HG02870 (cell line): ENCODE data around the gene ACVR1.

Experiments
- ATAC-seq: cut with Tn5 transposase; IDR thresholded peaks from one replicate; pipeline ENCODE4 v1.9.1; 2021; ENCODE audit warnings: mild to moderate bottlenecking, moderate library complexity; ENCODE audit not compliant: unreplicated experiment

ACVR1 gene

DNA sequence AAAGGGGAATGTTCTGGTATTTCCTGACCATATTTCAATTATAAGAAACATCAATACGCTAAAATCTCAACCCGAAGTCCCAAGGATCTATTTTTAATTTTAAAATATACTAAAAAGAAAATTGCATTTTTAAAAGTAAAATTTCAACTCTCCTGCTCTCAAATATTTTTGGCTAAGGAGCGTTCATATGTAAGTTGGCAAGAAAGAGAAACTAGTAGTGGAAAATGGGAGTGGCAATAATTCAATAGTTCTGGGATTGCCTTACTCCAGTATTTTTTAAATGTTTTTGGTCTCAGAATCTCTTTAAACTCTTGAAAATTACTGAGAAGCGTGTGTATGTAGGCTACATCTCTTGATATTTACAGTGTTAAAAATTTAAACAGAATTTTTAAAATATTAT is 72.7 kb downstream of the ACVR1 start:
- ATAC-seq, result no peak

DNA sequence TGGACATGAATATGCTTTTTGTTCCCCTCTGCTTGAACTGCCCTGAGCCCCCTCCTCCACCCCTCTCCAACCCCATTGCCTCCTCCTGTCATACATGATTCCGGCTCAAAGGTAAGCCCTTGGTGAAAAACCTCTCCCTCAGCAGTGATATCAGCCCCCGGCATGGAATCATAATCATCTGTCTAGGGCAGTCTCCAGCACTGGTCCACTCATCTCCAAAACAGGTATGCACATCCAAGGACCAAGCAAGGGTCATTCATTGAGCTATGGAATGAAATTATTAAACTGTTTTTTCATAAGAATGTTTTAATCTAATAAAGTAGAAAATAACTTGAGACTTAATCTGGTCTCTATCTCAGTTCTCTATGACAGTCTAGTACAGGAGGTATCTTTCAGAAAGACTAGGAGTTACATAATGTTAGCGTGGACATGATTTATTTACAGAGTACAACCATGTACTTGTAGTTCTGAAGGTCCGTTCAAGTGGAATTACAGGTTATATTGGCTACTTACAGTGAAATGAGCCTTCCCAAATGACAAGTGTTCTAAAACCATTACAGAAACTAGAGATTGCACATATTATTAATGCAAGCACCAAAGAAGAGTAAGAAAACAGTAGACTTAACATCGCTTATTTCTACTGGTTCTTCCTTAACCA is 75.2 kb downstream of the ACVR1 start:
- no peak for ATAC-seq

DNA sequence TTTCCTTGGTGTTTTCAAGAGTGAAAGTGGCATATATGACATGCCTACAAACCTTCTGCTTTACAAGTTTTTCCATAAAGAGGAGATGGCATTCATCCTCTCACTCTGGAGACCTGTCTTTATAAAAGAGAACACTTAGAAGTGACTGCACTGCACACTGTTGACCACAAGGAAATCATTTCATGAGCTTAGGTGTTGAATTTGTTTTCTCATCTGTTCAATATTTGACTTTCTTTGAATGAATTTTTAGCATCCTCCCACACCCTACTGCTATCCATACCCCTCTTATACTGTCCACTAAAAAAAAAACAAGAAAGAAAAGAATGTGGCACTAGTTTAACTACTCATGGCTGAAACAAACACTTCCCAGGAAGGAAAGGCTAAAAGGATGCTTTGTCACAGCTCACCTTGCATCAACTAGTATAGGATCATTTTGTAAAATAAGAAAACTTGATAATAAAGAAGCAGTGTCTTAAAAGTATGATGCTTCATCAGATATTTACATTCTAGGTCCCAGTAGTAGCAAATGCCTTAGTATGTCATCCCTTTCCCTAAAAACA is 83.0 kb downstream of the ACVR1 start:
- no peak for ATAC-seq

DNA sequence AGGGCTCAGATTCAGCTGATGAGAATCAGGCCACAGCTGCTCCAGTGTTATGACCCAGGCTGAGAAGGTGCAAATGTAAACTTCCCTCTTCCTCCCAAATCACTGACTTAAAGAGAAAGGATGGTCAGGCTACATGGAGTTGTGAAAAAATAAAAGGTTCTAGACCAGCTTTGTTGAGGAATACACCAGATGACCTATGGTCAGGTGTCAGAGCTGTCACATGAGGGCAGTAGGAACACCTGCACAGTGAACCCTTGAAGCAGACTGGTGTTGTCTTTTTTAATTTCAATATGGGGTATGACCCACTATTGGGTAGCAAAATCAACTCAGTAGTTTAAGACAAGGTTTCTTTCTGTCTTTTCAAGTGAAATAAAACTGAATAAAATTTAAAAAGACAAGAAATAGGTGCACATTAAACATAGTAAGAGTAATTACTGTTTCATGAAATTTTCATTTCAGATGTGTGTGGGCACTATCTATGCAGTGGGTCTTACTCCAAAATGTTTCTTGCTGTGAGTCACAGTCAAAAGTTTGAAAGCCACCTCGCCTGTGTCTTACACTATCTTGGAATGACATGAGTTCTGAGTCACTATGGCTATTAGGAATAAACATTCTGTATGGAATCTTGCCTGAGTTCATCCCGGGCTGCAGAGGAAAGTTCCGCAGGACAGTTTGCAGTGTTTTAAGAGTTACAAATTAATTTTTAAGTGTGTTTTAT is 83.6 kb downstream of the ACVR1 start:
- ATAC-seq, result no peak

DNA sequence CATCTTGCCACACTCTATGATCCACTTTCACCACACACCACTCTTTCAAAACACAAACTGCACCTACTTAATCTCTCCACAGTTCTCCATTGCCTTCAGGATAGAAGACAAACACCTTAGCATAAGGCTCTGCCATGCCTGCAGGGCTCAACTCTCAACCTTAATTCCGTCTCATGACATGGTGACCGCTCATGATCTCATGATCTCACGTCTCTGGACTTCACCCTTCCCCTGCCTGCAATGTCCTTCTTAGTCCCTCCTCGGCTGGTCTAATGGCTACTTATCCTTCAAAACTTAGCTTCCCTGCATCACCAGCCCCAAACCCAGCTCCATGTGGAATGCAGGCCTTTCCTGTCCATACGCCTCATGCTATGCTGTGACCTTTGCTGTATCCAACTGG is 85.3 kb downstream of the ACVR1 start:
- no peak for ATAC-seq

DNA sequence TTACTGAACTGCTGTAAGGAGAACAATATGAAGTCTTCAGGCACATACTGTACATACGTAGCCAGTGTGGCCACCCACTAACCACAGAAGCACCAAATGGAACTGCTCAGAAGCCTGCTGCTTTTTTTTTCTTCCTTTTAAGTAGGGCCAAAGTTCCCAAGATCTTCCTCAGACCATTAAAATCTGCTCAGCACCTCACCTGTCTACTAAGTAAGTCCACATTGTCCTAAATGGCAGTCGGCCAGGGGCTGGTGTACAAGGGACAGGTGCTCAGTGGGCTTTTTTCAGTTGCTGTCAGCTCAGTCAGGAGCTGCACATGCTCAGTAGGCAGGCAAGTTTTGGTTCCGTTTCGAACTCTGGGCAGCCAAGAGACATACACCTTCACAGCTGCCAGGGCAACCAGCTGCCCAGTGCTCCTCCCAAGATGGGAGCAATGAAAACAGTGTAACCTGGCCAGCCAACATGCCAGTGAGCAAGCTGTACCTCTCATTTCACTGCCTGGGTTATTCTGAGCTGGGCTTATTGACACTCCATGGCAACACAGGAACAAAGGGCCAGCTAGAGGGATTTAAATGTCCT is 86.1 kb downstream of the ACVR1 start:
- no peak for ATAC-seq

DNA sequence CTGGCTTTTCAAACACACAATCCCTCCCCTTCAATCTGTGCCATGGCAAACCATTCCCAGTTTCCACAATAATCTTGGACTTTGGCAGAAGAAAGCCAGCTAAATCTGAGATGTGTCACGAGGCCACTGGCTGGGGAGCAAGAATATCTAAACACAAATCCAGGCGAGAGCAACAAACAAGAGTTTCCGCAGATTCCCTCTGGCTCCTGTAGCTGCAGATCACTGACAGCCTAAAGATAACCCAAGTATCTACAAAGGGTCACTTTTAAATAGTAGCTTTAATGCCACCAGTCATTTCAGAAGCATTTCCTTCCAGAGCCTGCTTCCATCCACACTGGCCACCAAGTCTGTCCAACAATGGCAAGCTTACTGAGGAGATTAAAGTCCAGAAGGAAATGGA is 86.9 kb downstream of the ACVR1 start:
- ATAC-seq, result no peak

DNA sequence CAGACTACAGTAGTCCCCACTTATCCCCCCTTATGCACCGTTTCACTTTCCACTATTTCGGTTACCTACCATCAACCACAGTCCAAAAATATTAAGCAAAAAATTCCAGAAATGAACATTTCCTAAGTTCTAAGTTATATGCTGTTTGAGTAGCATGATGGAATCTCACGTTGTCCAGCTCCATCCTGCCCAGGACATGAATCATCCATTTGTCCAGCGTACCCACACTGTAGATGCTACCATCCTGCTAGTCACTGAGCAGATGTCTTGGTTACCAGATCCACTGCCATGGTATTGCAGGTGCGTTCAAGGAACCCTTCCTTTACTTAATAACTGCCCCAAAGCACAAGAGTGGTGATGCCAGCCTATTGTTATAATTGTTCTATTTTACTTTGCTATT is 87.9 kb downstream of the ACVR1 start:
- no peak for ATAC-seq

DNA sequence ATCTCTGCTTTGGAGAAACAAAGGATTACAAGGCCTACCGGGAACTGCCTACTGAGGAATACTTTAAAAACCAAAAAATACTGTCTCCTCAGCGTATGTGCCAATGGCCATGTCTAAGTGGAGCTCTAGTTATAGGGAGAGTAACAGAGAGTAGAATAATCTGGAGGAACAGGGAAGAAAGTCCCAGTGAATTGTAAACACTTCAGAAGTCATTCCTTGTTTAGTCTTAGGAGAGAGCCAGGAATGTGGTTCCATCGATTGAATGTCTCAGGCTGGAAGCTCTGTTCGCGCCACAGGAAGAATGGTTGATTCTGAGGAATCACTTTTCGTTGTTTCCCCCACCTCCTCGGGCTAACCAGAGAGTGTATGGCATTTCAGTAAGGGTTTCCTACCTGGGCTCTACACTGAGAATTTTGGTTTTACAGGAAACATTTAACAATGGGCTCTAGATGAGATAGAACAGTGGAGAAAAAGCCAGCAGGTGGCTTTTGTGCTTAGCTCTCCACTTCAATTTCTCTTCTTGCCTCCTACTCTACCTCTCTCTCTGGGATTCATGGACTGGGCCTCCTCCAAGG is 88.7 kb downstream of the ACVR1 start:
- no peak for ATAC-seq

DNA sequence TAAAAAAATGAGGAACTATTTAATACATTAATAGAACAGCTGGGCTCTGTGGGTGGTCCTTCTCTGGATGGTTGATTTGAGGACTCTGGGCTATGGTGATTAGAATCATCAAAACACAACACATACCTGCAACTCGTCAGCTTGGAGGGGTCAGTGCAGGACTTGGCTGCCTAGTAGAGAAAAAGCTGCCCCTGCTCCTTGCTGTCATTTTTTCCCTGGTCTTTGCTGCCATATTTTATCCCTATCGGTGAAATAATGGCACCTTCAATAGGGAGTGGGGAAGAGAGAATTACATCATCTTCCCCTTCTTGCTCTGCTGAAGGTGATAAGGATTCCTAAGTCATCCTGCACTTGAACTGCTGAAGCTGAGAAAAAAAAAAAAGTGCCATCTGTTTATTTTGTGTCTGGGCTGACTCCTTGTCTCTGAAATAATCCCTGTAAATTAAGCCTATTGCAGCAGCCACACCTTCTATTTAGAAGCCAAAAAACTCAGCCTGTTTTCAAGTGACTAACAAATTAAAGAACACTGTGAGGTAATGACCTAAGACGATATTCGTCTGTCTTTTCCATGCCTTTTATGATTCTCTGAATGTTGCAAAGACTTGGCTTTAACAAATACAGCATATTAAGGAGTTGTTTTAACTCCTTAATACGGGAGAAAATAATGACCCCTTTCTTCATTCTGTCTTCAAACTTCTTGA is 89.3 kb downstream of the ACVR1 start:
- ATAC-seq, result no peak

DNA sequence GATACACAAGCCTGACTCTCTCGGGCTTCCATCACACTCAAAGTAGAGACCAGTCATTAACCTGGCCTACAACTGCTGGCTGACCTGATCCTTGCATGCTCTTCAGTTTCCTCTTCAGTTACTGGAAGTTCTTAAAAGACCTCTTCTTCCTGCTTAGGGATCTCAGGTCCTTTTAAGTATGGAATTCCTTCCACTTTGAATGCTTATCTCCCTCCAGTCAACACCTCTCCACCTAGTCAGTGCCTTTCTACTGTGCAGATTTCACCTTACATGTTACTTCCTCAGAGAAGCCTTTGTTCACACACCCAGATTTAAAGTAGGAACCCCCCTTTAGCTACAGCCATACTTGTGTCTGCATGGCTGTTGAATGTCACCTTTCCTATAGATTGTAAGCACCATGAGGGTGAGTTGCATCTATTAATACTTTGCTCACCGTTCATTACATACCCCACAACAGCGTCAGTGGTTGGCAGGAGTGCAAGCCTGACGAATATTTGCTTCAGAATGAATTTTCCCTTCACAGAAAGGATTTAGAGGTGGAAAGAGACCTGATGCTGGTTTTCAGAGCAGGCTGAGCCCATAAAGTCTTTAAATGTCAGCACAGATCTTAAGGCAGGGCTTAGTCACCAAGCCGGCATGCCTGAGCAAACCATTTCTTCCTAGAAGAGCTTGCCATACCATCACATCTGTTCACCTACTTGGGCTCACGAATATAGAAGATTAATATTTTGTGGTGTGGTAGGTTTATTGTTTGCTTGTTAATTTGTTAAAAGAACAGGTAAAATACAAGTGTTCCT is 90.1 kb downstream of the ACVR1 start:
- ATAC-seq, result no peak

DNA sequence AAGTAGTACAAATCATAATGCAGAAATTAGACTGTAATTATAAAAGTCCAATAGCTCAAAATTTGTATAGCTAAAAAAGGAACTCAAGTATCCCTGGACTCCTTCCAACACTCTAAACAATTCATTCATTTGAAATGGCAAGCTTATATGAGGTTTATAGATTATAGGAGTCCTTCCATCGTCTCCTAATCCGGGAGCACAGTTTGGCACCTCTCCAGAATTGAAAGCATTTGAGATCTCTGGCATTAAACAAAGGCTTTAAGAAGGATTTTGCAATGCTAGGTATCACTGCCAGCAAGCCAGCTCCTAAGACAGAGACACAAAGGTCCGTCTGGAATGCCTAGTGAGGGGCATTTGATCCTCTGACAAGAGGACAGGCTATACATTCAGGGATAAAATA is 90.9 kb downstream of the ACVR1 start:
- ATAC-seq, result no peak

DNA sequence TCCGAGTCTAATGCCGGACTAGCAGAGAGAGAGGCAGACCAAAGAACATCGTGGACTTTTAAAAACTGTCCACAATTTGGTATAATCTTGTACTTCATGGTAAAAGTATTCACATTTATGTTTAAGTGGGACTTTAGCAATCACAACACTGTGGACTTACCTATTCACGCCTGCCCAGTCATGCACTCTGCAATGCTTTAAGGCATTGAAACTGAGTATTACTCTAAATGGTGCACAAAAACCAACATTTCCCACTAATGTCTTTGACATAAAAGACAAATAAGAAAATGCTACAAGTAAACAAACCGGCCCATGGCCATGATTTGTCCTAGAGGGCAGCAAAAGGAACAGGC is 91.3 kb downstream of the ACVR1 start:
- no peak for ATAC-seq

DNA sequence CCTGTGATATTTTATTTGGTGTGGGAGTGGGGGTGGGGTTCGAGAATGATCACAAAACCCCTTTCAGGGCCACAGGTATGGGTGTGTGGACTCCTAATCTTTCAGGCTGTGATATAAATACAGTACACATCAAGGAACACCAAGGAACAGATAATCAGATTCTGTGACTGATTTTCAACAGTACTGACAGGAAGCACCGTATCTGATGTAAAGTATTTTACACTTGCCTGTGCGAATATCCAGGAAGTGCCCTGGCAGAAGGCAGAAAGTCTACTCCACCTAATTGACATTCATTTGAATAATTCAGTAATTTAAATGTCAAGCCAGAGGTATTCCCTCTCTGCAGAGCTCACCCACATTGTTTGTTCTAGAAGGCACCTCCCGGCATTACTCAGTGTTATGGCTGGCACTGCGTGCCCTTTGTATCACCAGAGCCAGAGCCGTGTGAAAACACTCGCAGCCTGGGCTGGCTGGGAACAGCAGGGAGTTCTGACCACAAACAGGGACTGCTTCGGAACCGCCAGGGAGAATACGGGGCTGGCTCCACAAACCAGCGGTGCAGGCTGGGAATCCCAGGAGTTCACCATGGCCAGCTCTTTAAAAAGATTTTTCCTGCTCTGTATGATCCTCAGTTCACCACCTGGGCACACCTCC is 91.8 kb downstream of the ACVR1 start:
- no peak for ATAC-seq

DNA sequence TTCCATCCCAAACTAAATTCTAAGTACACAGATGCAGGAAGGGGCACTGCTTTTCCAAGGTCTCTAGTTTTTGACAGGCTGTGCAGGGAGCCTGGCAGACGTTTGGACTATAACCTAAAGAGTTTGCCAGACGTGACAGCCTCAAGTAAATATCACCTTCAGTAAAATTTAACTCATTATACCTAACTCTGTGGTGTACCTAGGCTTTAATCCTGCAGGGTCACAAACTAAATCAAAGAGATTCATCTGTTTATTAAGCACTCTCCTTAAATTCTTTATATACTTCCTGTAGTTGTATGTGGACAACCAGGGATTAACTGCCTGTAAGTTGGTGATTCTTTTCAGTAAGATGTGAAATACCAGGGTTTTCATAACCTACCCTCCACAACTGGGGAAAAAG is 92.9 kb downstream of the ACVR1 start:
- no peak for ATAC-seq

DNA sequence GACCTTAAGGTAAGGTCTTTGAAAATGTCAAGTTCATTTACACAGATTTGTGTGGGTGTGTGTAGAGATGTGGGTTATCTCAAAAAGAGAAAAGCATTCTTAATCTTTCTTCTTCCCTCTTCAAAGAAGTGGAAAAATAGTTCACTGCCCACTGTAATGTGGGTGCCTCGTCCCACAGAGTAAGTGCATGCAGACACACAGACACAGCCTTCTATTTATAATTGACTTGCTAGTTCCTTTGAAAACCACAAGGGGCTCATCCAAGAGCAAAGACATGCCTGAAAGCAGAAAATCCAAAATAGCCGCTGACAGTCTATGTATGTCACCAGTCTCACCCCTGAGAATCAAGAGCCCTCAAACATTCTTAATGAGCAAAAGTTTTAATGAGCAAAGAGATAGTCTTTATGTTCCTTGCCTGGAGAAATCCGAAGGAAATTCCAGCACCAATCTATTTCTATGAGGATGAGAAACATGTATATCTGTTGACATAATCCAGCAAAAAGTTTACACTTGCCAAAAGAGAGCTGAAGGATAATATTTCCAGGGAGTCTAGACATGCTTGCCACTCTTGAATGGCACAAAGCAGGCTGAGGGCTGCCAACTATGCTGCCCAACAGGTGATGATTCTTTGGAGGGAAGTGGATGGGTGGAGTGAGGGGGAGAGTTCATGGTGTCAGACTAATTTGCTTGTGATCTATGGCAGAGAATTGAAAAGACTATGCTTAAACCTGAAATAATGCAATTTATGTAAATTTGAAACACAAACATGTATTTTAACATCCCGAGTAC is 93.9 kb downstream of the ACVR1 start:
- ATAC-seq, result no peak

DNA sequence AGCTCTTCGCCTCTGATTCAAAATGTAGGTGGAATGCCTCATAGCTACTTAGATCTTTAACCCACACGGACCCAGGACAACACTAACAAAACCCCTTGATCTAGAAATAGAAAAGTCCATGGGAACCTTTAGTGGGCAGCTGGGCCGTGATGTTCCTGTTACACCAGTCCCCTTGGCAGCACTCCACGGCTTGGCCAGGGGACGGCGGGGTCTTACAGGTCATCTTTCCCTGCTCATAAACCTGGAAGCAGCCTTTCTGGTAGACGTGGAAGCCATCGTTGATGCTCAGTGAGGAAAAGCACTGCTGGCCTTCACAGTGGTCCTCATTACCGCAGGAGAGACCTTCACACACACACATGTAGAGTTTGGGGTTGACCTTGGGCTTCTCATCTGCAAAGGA is 95.9 kb downstream of the ACVR1 start:
- ATAC-seq, result no peak

DNA sequence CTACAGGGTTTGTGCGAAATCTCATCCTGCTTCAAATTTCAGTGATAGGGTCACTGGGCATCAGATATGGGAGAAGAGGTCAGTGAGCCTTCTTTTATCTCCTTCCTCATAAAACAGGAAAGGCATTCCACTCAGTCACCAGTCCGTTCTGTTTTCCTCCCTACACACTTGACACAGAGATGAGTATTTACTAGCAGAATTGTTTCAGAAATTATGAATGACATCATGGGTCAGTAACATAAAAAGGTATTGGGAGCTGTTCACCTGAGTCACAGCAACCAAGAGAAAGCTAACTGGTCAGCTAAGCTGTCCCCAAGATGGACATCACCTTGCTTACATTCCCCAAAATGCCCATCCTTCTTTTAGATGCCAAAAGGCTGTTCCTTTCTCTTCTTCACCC is 96.3 kb downstream of the ACVR1 start:
- no peak for ATAC-seq

DNA sequence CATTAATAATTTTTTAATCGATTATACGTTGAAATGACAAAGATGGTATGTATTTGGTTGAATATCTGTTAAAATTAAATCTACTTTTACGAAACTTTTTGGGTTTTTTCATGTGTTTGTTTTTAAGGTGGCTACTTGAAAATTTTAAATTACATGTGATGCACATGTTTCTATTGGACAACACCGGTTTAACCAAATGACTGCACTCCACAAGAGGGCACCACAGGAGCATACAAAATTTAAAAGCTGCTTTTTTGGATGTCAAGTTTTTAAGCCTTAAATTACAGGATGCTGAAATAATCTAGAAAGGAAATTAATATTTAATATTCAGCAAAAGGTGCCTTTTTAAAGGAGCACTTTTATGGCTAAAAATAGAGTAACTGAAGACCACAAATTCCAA is 98.7 kb downstream of the ACVR1 start:
- ATAC-seq, result no peak
